ENCODE measurements around the gene EPM2A.
A peak's percentile ranks its signal among the peaks of the same experiment; 100 is the strongest.

Gene EPM2A

GRCh38 chr6:145772846-145773245, 37.5 kb upstream of the EPM2A start:
- H3K79me2 ChIP-seq (ENCODE audit: insufficient read depth, low read length) = no peaks in the 10 kb centered on the region
- no peaks in the 10 kb centered on the region for H3K27me3 ChIP-seq (ENCODE audit: low read length)
- H3F3A ChIP-seq (ENCODE audit: insufficient read depth) = peaks cover 3% of the 10 kb centered on the region; the same call in 1 of the 2 replicates
- no peak overlapping the region for H3K27ac ChIP-seq (ENCODE audit: low read depth, low read length)
- TF ChIP-seq EZH2phosphoT487 (conservative IDR thresholded peaks at IDR 0.05; ENCODE audit: low read length) (no peak), CTCF (IDR thresholded peaks at IDR 0.05; ENCODE audit: insufficient read depth, low read length, poor library complexity, severe bottlenecking) (no peak)
- no peak overlapping the region for H3K4me2 ChIP-seq (ENCODE audit: low read depth, low read length, poor library complexity, severe bottlenecking)
- H3K9me3 ChIP-seq (ENCODE audit: insufficient read depth, low read length) = no peaks in the 10 kb centered on the region; the same call in 1 of the 2 replicates
- H3K9me2 ChIP-seq (replicated peaks; ENCODE audit: insufficient read depth, low read length) = no peaks in the 10 kb centered on the region
- H3K4me3 ChIP-seq (ENCODE audit: insufficient read depth, low read length, poor library complexity, severe bottlenecking) = no peak overlapping the region
- peak overlapping the region; percentile 19 for H2AFZ ChIP-seq (ENCODE audit: low read depth, low read length, severe bottlenecking)
- no peaks in the 10 kb centered on the region for H3K36me3 ChIP-seq (ENCODE audit: low read length)
- no peaks in the 10 kb centered on the region for H4K20me1 ChIP-seq (ENCODE audit: low read depth, low read length)
- no peak overlapping the region for H3K9ac ChIP-seq (ENCODE audit: low read length)

- TF ChIP-seq CTCF (IDR thresholded peaks at IDR 0.05; ENCODE audit: insufficient read depth, low read length, poor library complexity, severe bottlenecking) (no peak), EZH2phosphoT487 (conservative IDR thresholded peaks at IDR 0.05; ENCODE audit: low read length) (no peak)
- Histone ChIP-seq H3K4me3 (ENCODE audit: insufficient read depth, low read length, poor library complexity, severe bottlenecking) (no peak overlapping the region), H3K79me2 (ENCODE audit: insufficient read depth, low read length) (no peaks in the 10 kb centered on the region), H4K20me1 (ENCODE audit: low read depth, low read length) (no peaks in the 10 kb centered on the region), H3K9me3 (ENCODE audit: insufficient read depth, low read length) (no peaks in the 10 kb centered on the region), H3K27me3 (ENCODE audit: low read length) (no peaks in the 10 kb centered on the region), H2AFZ (ENCODE audit: low read depth, low read length, severe bottlenecking) (no peak overlapping the region), H3K36me3 (ENCODE audit: low read length) (no peaks in the 10 kb centered on the region), H3K27ac (ENCODE audit: low read depth, low read length) (no peak overlapping the region), H3K4me2 (ENCODE audit: low read depth, low read length, poor library complexity, severe bottlenecking) (no peak overlapping the region), H3F3A (ENCODE audit: insufficient read depth) (no peaks in the 10 kb centered on the region), H3K9me2 (replicated peaks; ENCODE audit: insufficient read depth, low read length) (no peaks in the 10 kb centered on the region), H3K9ac (ENCODE audit: low read length) (no peak overlapping the region)
These were observed 30.1 kb upstream of the EPM2A start for GRCh38 chr6:145765449-145765848.

- no peaks in the 10 kb centered on the region for H3K27me3 ChIP-seq (ENCODE audit: low read length)
- no peak overlapping the region for H2AFZ ChIP-seq (ENCODE audit: low read depth, low read length, severe bottlenecking)
- TF ChIP-seq EZH2phosphoT487 (conservative IDR thresholded peaks at IDR 0.05; ENCODE audit: low read length) (no peak), CTCF (IDR thresholded peaks at IDR 0.05; ENCODE audit: insufficient read depth, low read length, poor library complexity, severe bottlenecking) (no peak)
- H3K4me3 ChIP-seq (ENCODE audit: insufficient read depth, low read length, poor library complexity, severe bottlenecking) = no peak overlapping the region
- H3K9me3 ChIP-seq (ENCODE audit: insufficient read depth, low read length) = no peaks in the 10 kb centered on the region
- H3K9ac ChIP-seq (ENCODE audit: low read length) = no peak overlapping the region
- no peak overlapping the region for H3K27ac ChIP-seq (ENCODE audit: low read depth, low read length)
- H3F3A ChIP-seq (ENCODE audit: insufficient read depth) = no peaks in the 10 kb centered on the region
- no peaks in the 10 kb centered on the region for H3K36me3 ChIP-seq (ENCODE audit: low read length)
- H3K4me2 ChIP-seq (ENCODE audit: low read depth, low read length, poor library complexity, severe bottlenecking) = no peak overlapping the region
- no peaks in the 10 kb centered on the region for H4K20me1 ChIP-seq (ENCODE audit: low read depth, low read length)
- no peaks in the 10 kb centered on the region for H3K79me2 ChIP-seq (ENCODE audit: insufficient read depth, low read length)
- no peaks in the 10 kb centered on the region for H3K9me2 ChIP-seq (replicated peaks; ENCODE audit: insufficient read depth, low read length)
These were observed 28.4 kb upstream of the EPM2A start for GRCh38 chr6:145763742-145764141.
